GM12878 (cell line): ENCODE data around the gene HEPHL1. TPM values are rescaled to one million over a fixed set of nuclear protein-coding genes. Genes with fewer than 3 reads are reported as not detected.

Source experiments
- ATAC-seq: fragments of 200-7000 bp; cut with Tn5 transposase; 3 replicates; pipeline ENCODE4 v1.9.1; 2020; ENCODE audit warnings: mild to moderate bottlenecking, moderate library complexity
- BruUV-seq: library from RNA; stranded (reverse); fragments of 400-500 nt; replicated peaks from 2 replicates; lab custom pipeline; 2021; lab: Mats Ljungman, UMichigan
- CTCF ChIA-PET: fragments of 300-600 bp; sonication (Branson Sonifier 250); formaldehyde crosslinking; extraction: SDS; loops from one replicate; lab custom pipeline; 2021; ENCODE audit warnings: inconsistent platforms; lab: Yijun Ruan, JAX
- POLR2A ChIA-PET: fragments of 350-600 bp; formaldehyde crosslinking; extraction: SDS; loops from one replicate; lab custom pipeline; 2021; ENCODE audit warnings: inconsistent platforms; lab: Charles Lee
- RAD21 ChIA-PET: fragments of 300-600 bp; sonication (Branson Sonifier 250); formaldehyde crosslinking; loops from one replicate; lab custom pipeline; 2023; ENCODE audit warnings: antibody characterized with exemption; ENCODE audit not compliant: unreplicated experiment; lab: Charles Lee
- SMC1A ChIA-PET: fragments of 300-600 bp; sonication (Branson Sonifier 250); formaldehyde crosslinking; loops from one replicate; lab custom pipeline; 2023; ENCODE audit not compliant: unreplicated experiment, uncharacterized antibody; lab: Charles Lee
- DNase-seq: peaks from one replicate; pipeline ENCODE4 v3.0.0-alpha.2; 2011; ENCODE audit warnings: low read depth, low spot score
- FAIRE-seq: peaks from 3 replicates; lab custom pipeline; 2011; peaks lifted over from hg19 to GRCh38; lab: Jason Lieb, UNC
- H2AFZ ChIP-seq: 2 replicates; pipeline ENCODE4 v1.6.0; 2011; ENCODE audit warnings: low read depth, low read length, control low read depth; ENCODE audit not compliant: control insufficient read depth
- H3K27ac ChIP-seq: 2 replicates; pipeline ENCODE4 v1.5.1; 2011; ENCODE audit warnings: control low read depth; ENCODE audit not compliant: control insufficient read depth, insufficient read depth
- H3K27me3 ChIP-seq, 2 experiments: replicated peaks in 1 of 2; 2 replicates each; pipeline versions ENCODE4 v1.6.0 to v1.6.1; 2011; ENCODE audit warnings: low read length in 1 of 2; ENCODE audit not compliant: control insufficient read depth in 2 of 2, insufficient read depth in 2 of 2
- H3K36me3 ChIP-seq, 2 experiments: 2 replicates each; pipeline ENCODE4 v1.5.1; 2011; ENCODE audit warnings: low read length in 1 of 2; ENCODE audit not compliant: control insufficient read depth in 2 of 2, insufficient read depth in 2 of 2
- H3K4me1 ChIP-seq: 2 replicates; pipeline ENCODE4 v1.6.1; 2011; ENCODE audit warnings: mild to moderate bottlenecking, low read length, moderate library complexity, mixed read lengths; ENCODE audit not compliant: control insufficient read depth, insufficient read depth
- H3K4me2 ChIP-seq: 2 replicates; pipeline ENCODE4 v1.6.0; 2011; ENCODE audit warnings: control low read depth; ENCODE audit not compliant: control insufficient read depth, insufficient read depth
- H3K4me3 ChIP-seq: fragments of 200-600 bp; sonication (generic); 2 replicates; pipeline ENCODE4 v1.5.1; 2016
- H3K79me2 ChIP-seq: 2 replicates; pipeline ENCODE4 v1.6.0; 2011; ENCODE audit warnings: low read length; ENCODE audit not compliant: control insufficient read depth, insufficient read depth
- H3K9ac ChIP-seq: 2 replicates; pipeline ENCODE4 v1.8.0; 2011; ENCODE audit warnings: low read length, control low read depth, mixed read lengths; ENCODE audit not compliant: control insufficient read depth, insufficient read depth
- H3K9me3 ChIP-seq: replicated peaks from 3 replicates; pipeline ENCODE4 v1.5.1; 2011; ENCODE audit warnings: mild to moderate bottlenecking, low read length; ENCODE audit not compliant: control insufficient read depth, insufficient read depth
- H4K20me1 ChIP-seq: 2 replicates; pipeline ENCODE4 v1.6.0; 2011; ENCODE audit not compliant: control insufficient read depth, insufficient read depth
- BCL3 ChIP-seq: IDR thresholded peaks from 2 replicates; pipeline ENCODE4 v1.6.1; 2011; ENCODE audit warnings: borderline replicate concordance, low read depth, mild to moderate bottlenecking, moderate library complexity, low read length; ENCODE audit not compliant: insufficient read depth, poor library complexity, severe bottlenecking
- CREM ChIP-seq: IDR thresholded peaks from 2 replicates; pipeline ENCODE4 v1.6.1; 2014; ENCODE audit warnings: antibody characterized with exemption, low read depth
- EGR1 ChIP-seq, 2 experiments: IDR thresholded peaks; 1 replicate in 1 of 2; 2 replicates in 1 of 2; pipeline ENCODE4 v1.6.1; 2011 to 2012; ENCODE audit warnings: low read depth in 2 of 2, low read length in 2 of 2, borderline replicate concordance in 1 of 2, mild to moderate bottlenecking in 1 of 2, moderate library complexity in 1 of 2
- FOXM1 ChIP-seq: IDR thresholded peaks from 2 replicates; pipeline ENCODE4 v1.6.1; 2012; ENCODE audit warnings: low read depth, mild to moderate bottlenecking, inconsistent platforms, low read length, moderate library complexity
- HDAC6 ChIP-seq: fragments of 200-600 bp; sonication (generic); IDR thresholded peaks from one replicate; pipeline ENCODE4 v1.8.0; 2017; ENCODE audit warnings: antibody characterized with exemption; ENCODE audit not compliant: unreplicated experiment
- KDM1A ChIP-seq: fragments of 200-600 bp; sonication (generic); IDR thresholded peaks from 2 replicates; pipeline ENCODE4 v1.6.1; 2016; ENCODE audit warnings: borderline replicate concordance
- MYC ChIP-seq: IDR thresholded peaks from 2 replicates; pipeline ENCODE4 v1.6.1; 2011; ENCODE audit warnings: mild to moderate bottlenecking, low read length, moderate library complexity, inconsistent platforms; ENCODE audit not compliant: insufficient read depth, insufficient replicate concordance, insufficient read length, severe bottlenecking
- NBN ChIP-seq: fragments of 450-650 bp; IDR thresholded peaks from 2 replicates; pipeline ENCODE4 v1.6.1; 2016
- PAX8 ChIP-seq: fragments of 450-650 bp; IDR thresholded peaks from 2 replicates; pipeline ENCODE4 v1.6.1; 2017; ENCODE audit warnings: mild to moderate bottlenecking, moderate library complexity
- RBBP5 ChIP-seq: fragments of 200-600 bp; sonication (generic); conservative IDR thresholded peaks from 2 replicates; pipeline ENCODE4 v1.6.1; 2016
- SMAD1 ChIP-seq: fragments of 450-650 bp; IDR thresholded peaks from 2 replicates; pipeline ENCODE4 v1.6.1; 2018; ENCODE audit warnings: mild to moderate bottlenecking, low read depth; ENCODE audit not compliant: partially characterized antibody
- SREBF1 ChIP-seq: IDR thresholded peaks from 2 replicates; pipeline ENCODE4 v1.6.1; 2012; ENCODE audit warnings: mild to moderate bottlenecking, low read length
- TAF1 ChIP-seq: IDR thresholded peaks from 2 replicates; pipeline ENCODE4 v1.6.1; 2011; ENCODE audit warnings: mild to moderate bottlenecking, low read depth, low read length, borderline replicate concordance
- TBL1XR1 ChIP-seq: IDR thresholded peaks from 2 replicates; pipeline ENCODE4 v1.6.1; 2012; ENCODE audit warnings: low read depth, low read length, improper control_type of control experiment
- TCF12 ChIP-seq: IDR thresholded peaks from 2 replicates; pipeline ENCODE4 v1.6.1; 2011; ENCODE audit warnings: low read depth, mild to moderate bottlenecking, low read length
- ZBED1 ChIP-seq: IDR thresholded peaks from 2 replicates; pipeline ENCODE4 v1.6.1; 2016; ENCODE audit warnings: borderline replicate concordance
- ZNF217 ChIP-seq: fragments of 450-650 bp; IDR thresholded peaks from 2 replicates; pipeline ENCODE4 v1.6.1; 2017; ENCODE audit warnings: antibody characterized with exemption, mild to moderate bottlenecking
- ZNF384 ChIP-seq: IDR thresholded peaks from 2 replicates; pipeline ENCODE4 v1.6.1; 2012; ENCODE audit warnings: low read depth, mild to moderate bottlenecking, low read length, improper control_type of control experiment, borderline replicate concordance
- WGBS: methylation state at CpG from one replicate; pipeline ENCODE4 v1.1.6; 2016; ENCODE audit warnings: low lambda C conversion rate; ENCODE audit not compliant: insufficient replicate concordance, insufficient coverage; ENCODE audit errors: missing lambda C conversion rate; 5-methylcytosine and 5-hydroxymethylcytosine counted together
- in situ Hi-C: fragments of 300-500 bp; cut with MboI; formaldehyde crosslinking; loops from 9 replicates; pipeline ENCODE4 v1.14.3; 2018; ENCODE audit warnings: mixed read lengths
- intact Hi-C: fragments of 100-400 bp; cut with micrococcal nuclease; formaldehyde crosslinking; loops from one replicate; pipeline ENCODE4 v1.14.2; 2022; ENCODE audit not compliant: unreplicated experiment
- polyA plus RNA-seq, 11 experiments: library from polyadenylated mRNA; depleted of rRNA in 4 of 11; unstranded in 6 of 11; stranded (reverse) in 5 of 11; fragments of >200 nt; fragmentation: Nextera tagmentation in 4 of 11; fragmentation: Illumina TruSeq in 1 of 11; extraction: Ambion mirVana in 4 of 11; extraction: Trizol in 1 of 11; gene quantifications; 1 replicate in 1 of 11; 2 replicates in 10 of 11; pipeline versions ENCODE4 v1.2.1 to v1.2.3, GENCODE V29; 2011 to 2016; ENCODE audit warnings: inconsistent platforms in 2 of 11, missing spikeins in 2 of 11, low read depth in 1 of 11
- total RNA-seq, 4 experiments: library from RNA; depleted of rRNA in 3 of 4; stranded (reverse); fragments of >200 nt in 3 of 4; fragmentation: Illumina TruSeq in 1 of 4; extraction: Trizol in 1 of 4; gene quantifications; 2 replicates each; pipeline versions ENCODE4 v1.2.1 to v1.2.3, GENCODE V29; 2013 to 2021
- TF ChIP-seq, protein P1 (sequence below): fragments of 450-650 bp; formaldehyde crosslinking; IDR thresholded peaks from 2 replicates; pipeline ENCODE4 v1.4.0; 2020; ENCODE audit warnings: mild to moderate bottlenecking, moderate library complexity

The HEPHL1 gene
- total and polyA plus RNA-seq, 10 of the 15 experiments (the other 5 are each of a cell fraction or from before 2014, with no cell fraction given), result 0.02 to 0.08 (median 0.05) TPM; not detected in 6

GRCh38 chr11:94148189-94148588, 127.0 kb downstream of the HEPHL1 start:
- H3K9ac ChIP-seq, result no peak overlapping the region
- no peaks in the 10 kb centered on the region for H4K20me1 ChIP-seq
- ATAC-seq (no peak), FAIRE-seq (no peak), DNase-seq (no peak)
- intact Hi-C loops, result no loop called here
- in situ Hi-C loops, result no loop called here
- H3K9me3 ChIP-seq, result no peaks in the 10 kb centered on the region
- no peak overlapping the region for H3K4me2 ChIP-seq
- H3K27ac ChIP-seq, result no peak overlapping the region
- CTCF ChIA-PET, result interaction anchor here (1.0 kb wide), 2 partner anchors 13 to 36 kb away, joined by 3 to 4 read pairs; no protein-coding TSS in a partner anchor
- H2AFZ ChIP-seq, result no peak overlapping the region
- no peak overlapping the region for H3K4me3 ChIP-seq
- TF ChIP-seq FOXM1 (no peak), RBBP5 (no peak), NBN (no peak), MYC (no peak), HDAC6 (no peak), TCF12 (no peak), BCL3 (no peak), ZBED1 (no peak), ZNF217 (no peak), ZNF384 (no peak), SREBF1 (no peak), PAX8 (no peak), CREM (no peak), KDM1A (no peak), SMAD1 (no peak), EGR1 (IDR thresholded peaks at IDR 0.05; ENCODE audit: borderline replicate concordance in 1 of 2, low read depth in 2 of 2, low read length in 2 of 2) (no peak), TBL1XR1 (no peak), TAF1 (no peak)
- TF ChIP-seq, protein P1, sequence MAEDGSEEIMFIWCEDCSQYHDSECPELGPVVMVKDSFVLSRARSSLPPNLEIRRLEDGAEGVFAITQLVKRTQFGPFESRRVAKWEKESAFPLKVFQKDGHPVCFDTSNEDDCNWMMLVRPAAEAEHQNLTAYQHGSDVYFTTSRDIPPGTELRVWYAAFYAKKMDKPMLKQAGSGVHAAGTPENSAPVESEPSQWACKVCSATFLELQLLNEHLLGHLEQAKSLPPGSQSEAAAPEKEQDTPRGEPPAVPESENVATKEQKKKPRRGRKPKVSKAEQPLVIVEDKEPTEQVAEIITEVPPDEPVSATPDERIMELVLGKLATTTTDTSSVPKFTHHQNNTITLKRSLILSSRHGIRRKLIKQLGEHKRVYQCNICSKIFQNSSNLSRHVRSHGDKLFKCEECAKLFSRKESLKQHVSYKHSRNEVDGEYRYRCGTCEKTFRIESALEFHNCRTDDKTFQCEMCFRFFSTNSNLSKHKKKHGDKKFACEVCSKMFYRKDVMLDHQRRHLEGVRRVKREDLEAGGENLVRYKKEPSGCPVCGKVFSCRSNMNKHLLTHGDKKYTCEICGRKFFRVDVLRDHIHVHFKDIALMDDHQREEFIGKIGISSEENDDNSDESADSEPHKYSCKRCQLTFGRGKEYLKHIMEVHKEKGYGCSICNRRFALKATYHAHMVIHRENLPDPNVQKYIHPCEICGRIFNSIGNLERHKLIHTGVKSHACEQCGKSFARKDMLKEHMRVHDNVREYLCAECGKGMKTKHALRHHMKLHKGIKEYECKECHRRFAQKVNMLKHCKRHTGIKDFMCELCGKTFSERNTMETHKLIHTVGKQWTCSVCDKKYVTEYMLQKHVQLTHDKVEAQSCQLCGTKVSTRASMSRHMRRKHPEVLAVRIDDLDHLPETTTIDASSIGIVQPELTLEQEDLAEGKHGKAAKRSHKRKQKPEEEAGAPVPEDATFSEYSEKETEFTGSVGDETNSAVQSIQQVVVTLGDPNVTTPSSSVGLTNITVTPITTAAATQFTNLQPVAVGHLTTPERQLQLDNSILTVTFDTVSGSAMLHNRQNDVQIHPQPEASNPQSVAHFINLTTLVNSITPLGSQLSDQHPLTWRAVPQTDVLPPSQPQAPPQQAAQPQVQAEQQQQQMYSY (CRISPR knock-in tag), result no peak
- H3K4me1 ChIP-seq, result peaks cover 16% of the 10 kb centered on the region
- peaks cover 26% of the 10 kb centered on the region for H3K79me2 ChIP-seq
- 100% methylated on average over 2 of the region's 2 CpGs for WGBS
- POLR2A ChIA-PET, result no interaction called here
- RAD21 ChIA-PET, result no interaction called here
- SMC1A ChIA-PET, result no interaction called here
- no TSS peak for BruUV-seq
- H3K27me3 ChIP-seq, result no peaks in the 10 kb centered on the region
- peaks cover 0 to under 1% of the 10 kb centered on the region in 2 experiments; a peak in 3 of 4 replicates for H3K36me3 ChIP-seq
